Endodermal cell (in vitro differentiated cells): ENCODE measurements around the gene ANKRD35. TPM values are rescaled to one million over a fixed set of nuclear protein-coding genes. Genes with fewer than 3 reads are reported as not detected.

Source experiments
- DNase-seq: peaks from one replicate; pipeline ENCODE4 v3.0.0-alpha.2; 2017
- H3K27ac ChIP-seq: 2 replicates; pipeline ENCODE4 v1.5.1; 2013; ENCODE audit warnings: mild to moderate bottlenecking, low read depth, low read length, moderate library complexity
- H3K27me3 ChIP-seq: 2 replicates; pipeline ENCODE4 v1.6.1; 2013; ENCODE audit warnings: mild to moderate bottlenecking, low read length, moderate library complexity; ENCODE audit not compliant: insufficient read depth, control insufficient read depth, poor library complexity, severe bottlenecking
- H3K36me3 ChIP-seq: 2 replicates; pipeline ENCODE4 v1.7.0; 2013; ENCODE audit warnings: mild to moderate bottlenecking, low read length, moderate library complexity; ENCODE audit not compliant: control insufficient read depth, insufficient read depth
- H3K4me1 ChIP-seq: one replicate; pipeline ENCODE4 v1.7.0; 2013; ENCODE audit warnings: low read length; ENCODE audit not compliant: control insufficient read depth, insufficient read depth
- H3K4me3 ChIP-seq: 2 replicates; pipeline ENCODE4 v1.5.1; 2013; ENCODE audit warnings: mild to moderate bottlenecking, low read length, moderate library complexity
- H3K9ac ChIP-seq: 2 replicates; pipeline ENCODE4 v1.6.1; 2013; ENCODE audit warnings: mild to moderate bottlenecking, low read length, moderate library complexity; ENCODE audit not compliant: poor library complexity, severe bottlenecking; ENCODE audit errors: extremely low read depth
- H3K9me3 ChIP-seq: 2 replicates; pipeline ENCODE4 v1.6.1; 2013; ENCODE audit warnings: mild to moderate bottlenecking, low read length, moderate library complexity; ENCODE audit not compliant: control insufficient read depth
- H3K27ac Mint-ChIP-seq: 2 replicates; pipeline ENCODE4 v1.8.0; 2020; ENCODE audit warnings: mixed read lengths
- H3K27me3 Mint-ChIP-seq: 2 replicates; pipeline ENCODE4 v1.8.0; 2021; ENCODE audit warnings: mild to moderate bottlenecking, mixed read lengths; ENCODE audit not compliant: insufficient read depth
- H3K36me3 Mint-ChIP-seq: 2 replicates; pipeline ENCODE4 v1.8.0; 2020; ENCODE audit warnings: low read depth, mixed read lengths
- H3K4me1 Mint-ChIP-seq: 2 replicates; pipeline ENCODE4 v1.8.0; 2020; ENCODE audit warnings: mixed read lengths
- H3K4me3 Mint-ChIP-seq: 2 replicates; pipeline ENCODE4 v1.8.0; 2020; ENCODE audit warnings: mild to moderate bottlenecking, moderate library complexity, mixed read lengths
- H3K9me3 Mint-ChIP-seq: 2 replicates; pipeline ENCODE4 v1.8.0; 2020; ENCODE audit warnings: mild to moderate bottlenecking, mixed read lengths
- CTCF ChIP-seq: fragments of 200-600 bp; sonication (generic); conservative IDR thresholded peaks from 2 replicates; pipeline ENCODE4 v1.5.0; 2021; ENCODE audit warnings: antibody characterized with exemption, mild to moderate bottlenecking
- WGBS, 2 experiments: methylation state at CpG; one replicate each; pipeline versions ENCODE4 v1.1.5 to v1.1.7; 2013; ENCODE audit warnings: missing lambda C conversion rate in 2 of 2, mixed read lengths in 1 of 2; ENCODE audit not compliant: insufficient coverage in 1 of 2, insufficient read length in 1 of 2; 5-methylcytosine and 5-hydroxymethylcytosine counted together
- total RNA-seq, 2 donors: library from RNA; stranded (reverse); fragmentation: NEBNext Ultra II Directional in 1 of 2; extraction: Animal tissue kit (Norgen Biotek cat#: 25700) in 1 of 2; gene quantifications; 2 replicates in 1 of 2; 3 replicates in 1 of 2; pipeline ENCODE4 v1.2.1, GENCODE V29; 2021

Gene ANKRD35
- total RNA-seq, 2 donors from 2014 or later = 0.88 to 1.4 TPM

GRCh38 chr1:145846201-145846612 lies 39.5 kb downstream of the ANKRD35 start:
- Histone ChIP-seq H3K27ac (no peak overlapping the region), H3K36me3 (peaks cover 55% of the 10 kb centered on the region), H3K4me1 (peaks cover 4% of the 10 kb centered on the region), H3K4me3 (peak overlapping the region; percentile 72), H3K27me3 (no peaks in the 10 kb centered on the region), H3K9me3 (no peaks in the 10 kb centered on the region), H3K9ac (no peak overlapping the region)
- peak; percentile 82 for DNase-seq
- no peak overlapping the region for H3K4me3 Mint-ChIP-seq
- H3K4me1 Mint-ChIP-seq = no peaks in the 10 kb centered on the region
- H3K27ac Mint-ChIP-seq = peak overlapping the region; percentile 41
- peak; percentile 77 for TF ChIP-seq CTCF
- H3K9me3 Mint-ChIP-seq = no peaks in the 10 kb centered on the region
- 92 to 93% methylated on average over 2 to 3 of the region's 3 CpGs for WGBS, 2 experiments
- H3K27me3 Mint-ChIP-seq = no peaks in the 10 kb centered on the region
- peaks cover 41% of the 10 kb centered on the region for H3K36me3 Mint-ChIP-seq

GRCh38 chr1:145845514-145846161 lies 40.0 kb downstream of the ANKRD35 start, which contains the start of gene NUDT17:
Gene NUDT17 (plus strand): TSS chr1:145845630. CDS start chr1:145845641, 11 bp downstream.
- no peak within 1 kb of the TSS for H3K27ac ChIP-seq
- 4 to 6% methylated on average over 23 to 50 of the region's 50 CpGs for WGBS, 2 experiments
- Mint-ChIP-seq H3K4me1 (no peaks in the 10 kb centered on the region), H3K4me3 (no peak within 1 kb of the TSS), H3K27me3 (no peaks in the 10 kb centered on the region), H3K9me3 (no peaks in the 10 kb centered on the region), H3K27ac (peak within 1 kb of the TSS; percentile 41), H3K36me3 (peaks cover 41% of the 10 kb centered on the region)
- peak; percentile 94 for DNase-seq
- peak; percentile 99 for TF ChIP-seq CTCF
- peak within 1 kb of the TSS; percentile 43 for H3K9ac ChIP-seq
- H3K9me3 ChIP-seq = no peaks in the 10 kb centered on the region
- peaks cover 4% of the 10 kb centered on the region for H3K4me1 ChIP-seq
- H3K36me3 ChIP-seq = peaks cover 56% of the 10 kb centered on the region
- no peaks in the 10 kb centered on the region for H3K27me3 ChIP-seq
- H3K4me3 ChIP-seq = peak within 1 kb of the TSS; percentile 72

DNA sequence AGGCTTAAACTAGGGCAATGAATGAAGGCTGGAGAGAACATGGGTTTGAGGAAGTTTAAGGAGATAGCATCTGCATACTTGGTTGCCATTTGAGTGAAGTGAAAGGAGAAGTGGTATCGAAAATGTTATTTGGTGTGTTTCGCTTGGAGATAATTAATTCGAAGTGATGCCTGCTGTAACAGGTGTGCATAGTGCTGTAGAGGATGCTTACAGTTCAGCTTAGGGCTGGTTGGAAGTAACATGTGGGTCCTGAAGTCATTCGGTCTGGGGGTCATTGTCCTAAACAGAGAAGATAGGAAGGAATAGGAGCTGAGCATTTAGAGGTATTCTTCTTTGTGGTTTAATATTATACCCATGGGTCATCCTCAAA lies 40.5 kb downstream of the ANKRD35 start:
- H3K4me3 ChIP-seq = peak overlapping the region; percentile 72
- TF ChIP-seq CTCF = no peak
- Mint-ChIP-seq H3K9me3 (no peaks in the 10 kb centered on the region), H3K27ac (no peak overlapping the region), H3K27me3 (no peaks in the 10 kb centered on the region), H3K4me3 (no peak overlapping the region), H3K36me3 (peaks cover 38% of the 10 kb centered on the region), H3K4me1 (no peaks in the 10 kb centered on the region)
- H3K9ac ChIP-seq = no peak overlapping the region
- no peaks in the 10 kb centered on the region for H3K27me3 ChIP-seq
- peaks cover 4% of the 10 kb centered on the region for H3K4me1 ChIP-seq
- DNase-seq = no peak
- peaks cover 56% of the 10 kb centered on the region for H3K36me3 ChIP-seq
- H3K27ac ChIP-seq = no peak overlapping the region
- 28 to 43% methylated on average over 4 of the region's 4 CpGs for WGBS, 2 experiments
- no peaks in the 10 kb centered on the region for H3K9me3 ChIP-seq
